AG09309 (cell line): Measurements from ENCODE around the gene PTAFR.

ENCODE experiments used
- DNase-seq: peaks from one replicate; pipeline ENCODE4 v3.0.0-alpha.2; 2010; ENCODE audit warnings: low read depth
- H3K4me3 ChIP-seq: 2 replicates; pipeline ENCODE4 v1.5.1; 2011; ENCODE audit warnings: mild to moderate bottlenecking, low read depth, low read length, moderate library complexity; ENCODE audit not compliant: control insufficient read depth
- CTCF ChIP-seq: IDR thresholded peaks from 2 replicates; pipeline ENCODE4 v1.5.1; 2011; ENCODE audit warnings: mild to moderate bottlenecking, low read depth, low read length, inconsistent platforms; ENCODE audit not compliant: insufficient read depth, control insufficient read depth; ENCODE audit errors: missing control alignments

Gene PTAFR

GRCh38 chr1:28118640-28119307, 57.7 kb downstream of the PTAFR start:
- H3K4me3 ChIP-seq = no peak overlapping the region
- TF ChIP-seq CTCF = no peak
- DNase-seq = no peak

- no peak overlapping the region for H3K4me3 ChIP-seq
- DNase-seq = no peak
- TF ChIP-seq CTCF = no peak
These were observed 61.2 kb downstream of the PTAFR start for GRCh38 chr1:28115267-28115666.

GRCh38 chr1:28114844-28115243, 61.6 kb downstream of the PTAFR start:
- no peak overlapping the region for H3K4me3 ChIP-seq
- no peak for TF ChIP-seq CTCF
- DNase-seq = no peak

- no peak overlapping the region for H3K4me3 ChIP-seq
- DNase-seq = no peak
These were observed 63.3 kb downstream of the PTAFR start for GRCh38 chr1:28113242-28113572.

GRCh38 chr1:28112388-28113241, 63.9 kb downstream of the PTAFR start:
- no peak overlapping the region for H3K4me3 ChIP-seq
- DNase-seq = no peak
- peak; percentile 38 for TF ChIP-seq CTCF

More at GRCh38 chr1:28113242-28113572, 63.3 kb downstream of the PTAFR start:
- no peak for TF ChIP-seq CTCF

GRCh38 chr1:28111157-28111556, 65.3 kb downstream of the PTAFR start:
- no peak for TF ChIP-seq CTCF
- DNase-seq = no peak
- H3K4me3 ChIP-seq = no peak overlapping the region

GRCh38 chr1:28110555-28110954, 65.9 kb downstream of the PTAFR start:
- no peak for DNase-seq
- no peak overlapping the region for H3K4me3 ChIP-seq
- TF ChIP-seq CTCF = no peak
